Lower leg skin (tissue), 4 donors: ENCODE measurements around the gene OR10J4. TPM values are rescaled to one million over a fixed set of nuclear protein-coding genes. Genes with fewer than 3 reads are reported as not detected.
"Not testable (repeated sequence)": the region's sequence is repeated elsewhere in the genome, so short reads cannot be mapped to it uniquely, and the experiment has no call there.

Experiments used
- DNase-seq, 2 donors: peaks; one replicate each; pipeline ENCODE4 v3.0.0-alpha.2; 2019; ENCODE audit warnings: low spot score in 2 of 2
- H3K4me3 ChIP-seq: fragments of 200-600 bp; sonication (generic); 2 replicates; pipeline ENCODE4 v1.5.1; 2017; ENCODE audit warnings: mild to moderate bottlenecking, low read depth; ENCODE audit not compliant: poor library complexity, severe bottlenecking
- CTCF ChIP-seq, 3 donors: fragments of 450-650 bp; IDR thresholded peaks; one replicate each; pipeline ENCODE4 v1.5.1; 2016; ENCODE audit warnings: antibody characterized with exemption in 3 of 3, mild to moderate bottlenecking in 3 of 3, moderate library complexity in 2 of 3
- POLR2A ChIP-seq, 2 donors: fragments of 450-650 bp; IDR thresholded peaks; one replicate each; pipeline ENCODE4 v1.6.1; 2016 to 2017; ENCODE audit warnings: antibody characterized with exemption in 2 of 2, mild to moderate bottlenecking in 1 of 2, moderate library complexity in 1 of 2
- WGBS, 2 donors: methylation state at CpG; one replicate each; pipeline ENCODE4 v1.1.5; 2018; 5-methylcytosine and 5-hydroxymethylcytosine counted together
- intact Hi-C: fragments of 100-400 bp; cut with DNase I; formaldehyde crosslinking; loops from one replicate; pipeline ENCODE4 v1.15.0; 2023; ENCODE audit warnings: low total_unique reads
- total RNA-seq, 4 donors: library from RNA; depleted of rRNA; stranded (reverse); fragments of >200 nt; gene quantifications; one replicate each; pipeline ENCODE4 v1.1.0, GENCODE V29; 2016

OR10J4 gene
- total RNA-seq, 4 donors from 2014 or later: not detected

DNA sequence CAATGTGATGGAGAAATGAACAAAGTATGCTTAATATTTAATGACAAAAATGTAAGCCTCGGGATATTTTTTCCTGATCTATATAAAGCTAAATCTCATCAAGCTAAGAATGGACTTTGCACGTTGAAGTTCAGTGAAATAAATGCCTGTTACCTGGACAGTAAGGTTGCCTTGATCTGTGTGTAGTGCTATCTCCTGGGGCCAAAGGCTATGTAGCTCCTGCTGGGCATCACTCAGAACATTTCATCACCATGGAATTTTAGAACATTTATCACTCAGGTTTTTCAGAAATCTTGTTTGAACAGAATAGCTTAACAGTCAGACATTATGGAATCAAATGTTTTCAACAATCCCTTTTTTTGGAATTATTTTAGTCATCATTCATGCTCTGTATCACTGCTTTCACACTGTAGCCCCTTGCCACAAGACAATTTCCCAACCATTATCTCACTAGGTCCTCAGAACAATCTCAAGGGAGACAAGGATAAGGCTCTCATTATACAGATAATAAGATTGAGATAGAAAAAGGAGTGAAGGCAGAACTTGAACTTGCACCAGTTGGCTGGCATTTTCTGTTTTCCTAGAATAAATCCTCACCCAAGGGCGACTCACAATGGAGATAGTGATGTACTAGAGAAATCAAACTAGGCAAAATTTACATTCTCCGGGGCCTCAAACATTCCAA lies 11.2 kb downstream of the OR10J4 start:
- WGBS, 2 donors: 47 to 68% methylated on average over 4 of the region's 4 CpGs
- TF ChIP-seq CTCF (IDR thresholded peaks at IDR 0.05): no peak
- no peak for TF ChIP-seq POLR2A (IDR thresholded peaks at IDR 0.05)
- H3K4me3 ChIP-seq: no peak overlapping the region
- intact Hi-C loops: no loop called here
- no peak for DNase-seq

DNA sequence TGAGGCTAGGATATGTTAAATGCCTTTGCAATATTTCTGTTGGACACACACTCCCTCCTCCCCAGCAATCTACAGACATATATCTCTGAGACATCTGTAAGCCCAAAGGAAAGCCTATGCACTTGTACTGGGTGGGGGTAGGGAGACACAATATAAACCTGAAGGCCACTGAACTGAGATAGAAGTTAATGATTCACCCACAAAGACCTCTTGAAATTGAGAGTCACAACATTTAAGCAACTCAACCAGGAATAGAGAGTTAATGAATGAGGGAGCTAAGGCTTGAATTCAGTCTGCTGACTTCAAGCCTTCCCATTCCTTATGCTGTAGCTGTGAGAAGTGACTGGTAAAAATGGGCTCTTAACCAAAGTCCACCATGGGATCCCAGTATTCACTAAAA lies 12.5 kb downstream of the OR10J4 start:
- TF ChIP-seq POLR2A (IDR thresholded peaks at IDR 0.05) (no peak), CTCF (IDR thresholded peaks at IDR 0.05) (no peak)
- no peak for DNase-seq
- H3K4me3 ChIP-seq: no peak overlapping the region
- intact Hi-C loops: no loop called here

- 66 to 70% methylated on average over 1 of the region's 1 CpG for WGBS, 2 donors
- intact Hi-C loops: no loop called here
These were observed 16.2 kb downstream of the OR10J4 start for GRCh38 chr1:159448181-159448580.

GRCh38 chr1:159449605-159450004 lies 17.6 kb downstream of the OR10J4 start:
- no CpG with 5 or more reads among the region's 23 CpGs for WGBS, 2 donors
- H3K4me3 ChIP-seq, DNase-seq, intact Hi-C loops: not testable (repeated sequence)

More at GRCh38 chr1:159448181-159448580, 16.2 kb downstream of the OR10J4 start:
- no peak overlapping the region for H3K4me3 ChIP-seq
- TF ChIP-seq POLR2A (IDR thresholded peaks at IDR 0.05): no peak
- DNase-seq: no peak

DNA sequence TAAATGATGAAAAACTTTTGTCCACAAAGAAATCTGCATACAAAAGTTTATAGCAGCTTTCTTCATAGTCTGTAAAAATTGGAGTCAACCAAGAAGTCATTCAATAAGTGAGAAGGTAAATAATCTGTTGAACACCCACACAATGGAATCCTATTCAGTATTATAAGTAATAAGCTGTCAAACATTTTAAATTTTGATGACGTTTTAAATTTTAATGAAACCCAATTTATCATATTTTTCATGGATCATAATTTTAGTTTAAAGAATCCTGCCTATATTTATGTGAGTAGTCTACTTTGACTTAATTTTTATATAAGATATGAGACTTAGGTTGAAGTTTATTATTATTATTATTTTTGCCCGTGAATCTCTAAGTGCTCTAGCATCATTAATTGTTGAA lies 27.5 kb downstream of the OR10J4 start:
- H3K4me3 ChIP-seq: no peak overlapping the region
- 67 to 74% methylated on average over 2 of the region's 2 CpGs for WGBS, 2 donors
- TF ChIP-seq POLR2A (IDR thresholded peaks at IDR 0.05): no peak
- intact Hi-C loops: no loop called here
- DNase-seq: no peak

DNA sequence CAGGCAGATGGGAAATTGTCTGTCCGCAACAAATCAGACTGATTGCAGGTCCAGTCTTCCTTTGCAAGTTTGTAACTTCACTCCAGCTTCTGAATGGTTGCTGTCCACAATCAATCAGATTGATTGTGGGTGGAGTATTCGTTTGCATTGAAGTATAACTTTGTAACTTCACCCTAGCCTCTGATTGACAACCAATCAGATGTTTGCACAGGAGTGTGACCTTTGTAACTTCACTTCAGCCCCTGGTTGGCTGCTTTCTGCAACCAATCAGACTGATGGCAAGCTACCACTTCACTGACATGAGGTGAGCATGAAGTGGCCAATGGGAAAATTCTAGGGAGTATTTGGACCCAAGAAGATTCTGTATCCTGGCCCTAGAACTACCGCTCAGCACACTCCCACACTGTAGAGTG lies 33.2 kb downstream of the OR10J4 start:
- DNase-seq: no peak
- TF ChIP-seq CTCF (IDR thresholded peaks at IDR 0.05) (no peak), POLR2A (IDR thresholded peaks at IDR 0.05) (no peak)
- 80 to 84% methylated on average over 3 of the region's 3 CpGs for WGBS, 2 donors

DNA sequence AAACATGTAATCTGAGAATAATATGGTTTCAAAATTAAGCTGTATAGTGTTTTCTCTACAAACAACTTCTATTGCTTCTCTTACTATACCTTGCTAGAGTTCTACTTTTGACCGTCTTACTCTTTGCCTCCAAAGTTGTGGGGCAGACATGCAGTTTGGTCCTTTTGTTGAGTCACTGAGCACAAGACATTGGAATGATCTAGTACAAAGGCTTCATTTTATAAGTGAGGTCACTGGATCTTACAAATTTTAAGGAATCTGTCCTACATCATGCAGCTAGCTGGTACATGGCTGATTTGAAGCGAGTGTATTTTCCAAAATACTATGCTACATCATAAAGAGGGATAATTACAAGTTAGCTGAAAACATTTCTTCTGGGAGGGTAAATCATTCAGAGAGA lies 36.3 kb downstream of the OR10J4 start:
- no peak for DNase-seq
- WGBS, 2 donors: 89 to 91% methylated on average over 2 of the region's 2 CpGs
- intact Hi-C loops: no loop called here
- no peak for TF ChIP-seq CTCF (IDR thresholded peaks at IDR 0.05)
- no peak for TF ChIP-seq POLR2A (IDR thresholded peaks at IDR 0.05)
- no peak overlapping the region for H3K4me3 ChIP-seq

More for the DNA sequence above, 33.2 kb downstream of the OR10J4 start:
- intact Hi-C loops: no loop called here
- no peak overlapping the region for H3K4me3 ChIP-seq
